Prostate gland (tissue), 2 donors: Measurements from ENCODE around the gene PFKP.

Experiments
- CTCF ChIP-seq, 4 experiments: fragments of 200-600 bp in 2 of 4; fragments of 450-650 bp in 2 of 4; sonication (generic) in 2 of 4; IDR thresholded peaks; 1 replicate in 3 of 4; 2 replicates in 1 of 4; pipeline ENCODE4 v1.5.1; 2016 to 2019; ENCODE audit warnings: antibody characterized with exemption in 4 of 4, mild to moderate bottlenecking in 2 of 4, moderate library complexity in 2 of 4
- POLR2A ChIP-seq: fragments of 450-650 bp; IDR thresholded peaks from one replicate; pipeline ENCODE4 v1.6.1; 2016; ENCODE audit warnings: antibody characterized with exemption, mild to moderate bottlenecking

- TF ChIP-seq POLR2A = no peak
- TF ChIP-seq CTCF (IDR thresholded peaks at IDR 0.05) = no peak
Measured at GRCh38 chr10:3186368-3186767, 119.0 kb downstream of the PFKP start.
